ENCODE data around the gene ACVR1B. TPM values are rescaled to one million over a fixed set of nuclear protein-coding genes. Genes with fewer than 3 reads are reported as not detected.

Gene ACVR1B
- total RNA-seq, 2 donors from 2014 or later: 67.6 to 84.7 TPM

DNA sequence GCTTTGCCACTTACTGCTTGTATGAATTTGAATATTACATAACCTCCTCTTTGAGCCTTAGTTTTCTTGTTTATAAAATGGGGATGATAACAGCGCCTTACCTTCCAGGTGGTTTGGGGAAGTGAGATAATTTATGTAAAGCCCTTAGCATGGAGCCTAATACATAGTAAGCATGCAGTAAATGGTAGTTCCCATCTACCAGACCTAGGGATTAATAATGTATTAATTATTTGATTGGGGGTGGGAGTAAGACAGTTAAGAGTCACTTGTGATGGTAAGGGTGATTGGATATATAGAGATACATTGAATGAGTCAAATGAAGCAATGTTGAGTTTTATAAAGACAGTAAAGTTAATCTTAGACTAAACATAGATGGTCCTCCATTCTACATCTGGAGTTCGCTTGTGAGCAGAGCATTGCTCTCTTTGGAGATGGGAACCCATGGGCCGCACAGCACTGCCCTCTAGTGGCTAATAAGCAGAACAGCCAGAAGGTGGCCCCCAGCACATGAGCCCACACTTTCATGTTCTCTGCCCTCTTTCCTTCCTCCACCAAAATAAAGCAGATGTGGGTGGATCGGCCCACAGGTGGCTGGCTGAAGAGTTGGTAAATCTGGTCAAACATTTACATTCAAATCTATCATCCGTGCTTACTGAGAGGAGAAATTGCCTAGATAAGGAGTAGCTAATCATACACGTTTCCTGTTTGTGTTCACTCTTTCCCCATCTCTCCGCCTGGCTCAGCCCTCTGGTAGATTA lies 28.7 kb downstream of the ACVR1B start:
- ATAC-seq (peak; percentile 90), DNase-seq (peak in 1 of 2 donors; percentile 65)
- intact Hi-C loops (cut with DNase I, micrococcal nuclease): loop anchor here (5.0 to 10.0 kb wide), 2 partner anchors 55 to 88 kb away; no protein-coding TSS in a partner anchor

DNA sequence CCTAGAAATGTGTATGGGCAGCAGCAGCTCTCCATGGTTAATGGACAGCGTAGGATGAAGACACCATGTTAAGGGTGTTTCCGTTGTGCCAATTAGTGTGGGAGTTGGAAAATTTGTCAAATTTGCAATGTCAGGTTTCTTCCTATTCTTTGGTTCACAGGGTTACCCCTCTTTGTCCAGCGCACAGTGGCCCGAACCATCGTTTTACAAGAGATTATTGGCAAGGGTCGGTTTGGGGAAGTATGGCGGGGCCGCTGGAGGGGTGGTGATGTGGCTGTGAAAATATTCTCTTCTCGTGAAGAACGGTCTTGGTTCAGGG lies 29.3 kb downstream of the ACVR1B start:
- ATAC-seq (no peak), DNase-seq (no peak)
- intact Hi-C loops (cut with DNase I, micrococcal nuclease): loop anchor here (5.0 to 10.0 kb wide), 2 partner anchors 56 to 88 kb away; no protein-coding TSS in a partner anchor

DNA sequence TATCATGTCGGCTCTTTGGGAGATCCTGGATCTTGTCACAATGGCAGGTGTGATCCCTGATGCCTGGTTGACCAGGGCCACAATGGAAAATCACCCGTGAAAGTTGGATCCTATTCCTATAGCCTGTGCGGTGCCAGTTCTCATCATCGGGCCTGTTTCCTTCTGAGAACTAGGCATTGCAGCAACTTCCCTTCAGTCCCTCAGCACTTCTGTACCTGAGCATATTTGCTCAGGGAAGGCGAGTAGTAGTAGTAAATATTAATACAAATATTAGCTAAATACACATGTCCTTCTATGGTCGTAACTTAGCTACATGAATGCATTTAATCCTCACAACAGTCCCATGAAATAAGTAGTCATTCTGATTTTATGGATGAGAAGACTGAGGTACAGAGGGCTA lies 33.2 kb downstream of the ACVR1B start:
- ATAC-seq (no peak), DNase-seq (no peak)
- intact Hi-C loops (cut with DNase I, micrococcal nuclease): loop anchor here (5.0 to 10.0 kb wide), 2 partner anchors 60 to 92 kb away; no protein-coding TSS in a partner anchor

DNA sequence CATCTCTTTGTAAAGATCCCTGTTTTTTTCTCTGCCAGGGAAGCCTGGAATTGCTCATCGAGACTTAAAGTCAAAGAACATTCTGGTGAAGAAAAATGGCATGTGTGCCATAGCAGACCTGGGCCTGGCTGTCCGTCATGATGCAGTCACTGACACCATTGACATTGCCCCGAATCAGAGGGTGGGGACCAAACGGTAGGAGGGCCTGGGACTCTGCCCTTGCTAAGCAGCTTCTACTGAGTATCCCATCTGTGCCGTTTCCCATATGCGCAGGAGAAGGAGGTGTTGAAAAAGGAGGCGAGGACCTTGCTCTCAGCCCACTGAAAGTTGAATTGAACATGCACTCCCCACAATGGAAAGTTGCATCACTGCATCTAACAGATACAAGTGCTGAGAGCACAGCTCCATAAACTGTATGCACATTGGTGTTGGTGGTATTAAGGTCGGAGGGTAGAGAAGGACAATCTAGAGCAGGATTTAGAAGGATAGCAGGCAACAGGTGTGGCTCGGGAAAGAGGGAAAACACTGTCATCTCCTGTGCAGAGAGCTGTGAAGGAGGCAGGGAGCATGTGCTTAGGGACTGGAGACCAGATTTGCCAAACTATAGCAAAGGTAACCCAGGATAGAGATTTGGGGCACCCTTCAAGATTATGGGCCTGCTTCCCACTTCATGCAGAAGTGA lies 33.8 kb downstream of the ACVR1B start:
- no peak for ATAC-seq
- no peak for DNase-seq
- intact Hi-C loops (cut with DNase I, micrococcal nuclease): loop anchor here in 1 of 2 donors (10.0 kb wide), 1 partner anchor 60 kb away; no protein-coding TSS in a partner anchor

DNA sequence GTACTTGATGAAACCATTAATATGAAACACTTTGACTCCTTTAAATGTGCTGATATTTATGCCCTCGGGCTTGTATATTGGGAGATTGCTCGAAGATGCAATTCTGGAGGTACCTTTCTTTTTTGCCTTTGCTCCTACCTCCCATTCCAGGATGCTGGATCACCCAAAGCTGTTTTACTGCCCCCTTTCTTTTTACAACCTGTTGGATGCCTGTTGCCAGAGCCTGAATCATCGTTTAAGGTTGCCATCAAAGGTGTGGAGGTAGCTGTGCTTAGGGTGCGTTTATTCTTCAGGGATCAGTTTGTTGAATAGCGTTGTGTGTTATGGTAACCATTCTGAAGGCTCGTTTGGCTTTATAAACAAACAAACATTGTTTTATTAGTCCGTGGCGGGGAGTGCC lies 35.3 kb downstream of the ACVR1B start:
- intact Hi-C loops (cut with DNase I, micrococcal nuclease): loop anchor here in 1 of 2 donors (10.0 kb wide), 1 partner anchor 62 kb away; no protein-coding TSS in a partner anchor
- no peak for ATAC-seq

GRCh38 chr12:51992246-51992645 lies 40.7 kb downstream of the ACVR1B start:
- ATAC-seq (no peak), DNase-seq (no peak)
- intact Hi-C loops (cut with DNase I, micrococcal nuclease): no loop called here

More for the DNA sequence above, 35.3 kb downstream of the ACVR1B start:
- no peak for DNase-seq

DNA sequence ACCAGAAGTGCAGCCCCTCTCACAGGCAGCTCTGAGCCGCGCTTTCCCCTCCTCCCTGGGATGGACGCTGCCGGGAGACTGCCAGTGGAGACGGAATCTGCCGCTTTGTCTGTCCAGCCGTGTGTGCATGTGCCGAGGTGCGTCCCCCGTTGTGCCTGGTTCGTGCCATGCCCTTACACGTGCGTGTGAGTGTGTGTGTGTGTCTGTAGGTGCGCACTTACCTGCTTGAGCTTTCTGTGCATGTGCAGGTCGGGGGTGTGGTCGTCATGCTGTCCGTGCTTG lies 43.0 kb downstream of the ACVR1B start:
- no peak for DNase-seq
- no peak for ATAC-seq
- intact Hi-C loops (cut with DNase I, micrococcal nuclease): no loop called here

DNA sequence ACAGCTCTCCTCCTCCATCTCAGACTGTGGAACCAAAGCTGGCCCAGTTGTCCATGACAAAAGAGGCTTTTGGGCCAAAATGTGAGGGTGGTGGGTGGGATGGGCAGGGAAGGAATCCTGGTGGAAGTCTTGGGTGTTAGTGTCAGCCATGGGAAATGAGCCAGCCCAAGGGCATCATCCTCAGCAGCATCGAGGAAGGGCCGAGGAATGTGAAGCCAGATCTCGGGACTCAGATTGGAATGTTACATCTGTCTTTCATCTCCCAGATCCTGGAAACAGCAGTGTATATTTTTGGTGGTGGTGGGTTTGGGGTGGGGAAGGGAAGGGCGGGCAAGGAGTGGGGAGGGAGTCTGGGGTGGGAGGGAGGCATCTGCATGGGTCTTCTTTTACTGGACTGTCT lies 43.5 kb downstream of the ACVR1B start:
- DNase-seq (no peak), ATAC-seq (no peak)
- intact Hi-C loops (cut with DNase I, micrococcal nuclease): no loop called here

DNA sequence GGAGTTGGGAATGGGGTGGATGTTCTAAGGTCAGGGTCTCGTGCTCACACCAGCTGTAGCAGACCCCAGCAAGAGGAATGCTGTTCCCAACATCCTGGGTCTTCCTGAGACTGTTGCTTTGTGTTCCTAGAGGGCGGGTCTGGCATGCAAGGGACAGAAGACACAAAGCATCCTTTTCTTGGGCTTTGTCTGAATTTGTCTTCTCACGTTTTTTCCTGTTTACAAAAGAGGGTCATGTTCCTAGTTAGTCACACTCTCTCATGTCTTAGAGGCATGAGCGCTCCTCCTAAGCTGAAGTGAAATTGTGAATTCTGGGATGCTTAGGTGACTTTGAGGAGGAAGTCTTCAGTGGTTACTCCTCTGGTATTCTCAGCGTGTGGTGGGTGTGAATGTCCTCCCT lies 45.6 kb downstream of the ACVR1B start:
- DNase-seq (no peak), ATAC-seq (no peak)
- intact Hi-C loops (cut with DNase I, micrococcal nuclease): no loop called here

GRCh38 chr12:52003016-52003550 lies 51.6 kb downstream of the ACVR1B start:
- DNase-seq (no peak), ATAC-seq (no peak)
- intact Hi-C loops (cut with DNase I, micrococcal nuclease): no loop called here

- intact Hi-C loops (cut with DNase I, micrococcal nuclease): no loop called here
- ATAC-seq: no peak
Observed at GRCh38 chr12:52003591-52003990, 52.1 kb downstream of the ACVR1B start.

DNA sequence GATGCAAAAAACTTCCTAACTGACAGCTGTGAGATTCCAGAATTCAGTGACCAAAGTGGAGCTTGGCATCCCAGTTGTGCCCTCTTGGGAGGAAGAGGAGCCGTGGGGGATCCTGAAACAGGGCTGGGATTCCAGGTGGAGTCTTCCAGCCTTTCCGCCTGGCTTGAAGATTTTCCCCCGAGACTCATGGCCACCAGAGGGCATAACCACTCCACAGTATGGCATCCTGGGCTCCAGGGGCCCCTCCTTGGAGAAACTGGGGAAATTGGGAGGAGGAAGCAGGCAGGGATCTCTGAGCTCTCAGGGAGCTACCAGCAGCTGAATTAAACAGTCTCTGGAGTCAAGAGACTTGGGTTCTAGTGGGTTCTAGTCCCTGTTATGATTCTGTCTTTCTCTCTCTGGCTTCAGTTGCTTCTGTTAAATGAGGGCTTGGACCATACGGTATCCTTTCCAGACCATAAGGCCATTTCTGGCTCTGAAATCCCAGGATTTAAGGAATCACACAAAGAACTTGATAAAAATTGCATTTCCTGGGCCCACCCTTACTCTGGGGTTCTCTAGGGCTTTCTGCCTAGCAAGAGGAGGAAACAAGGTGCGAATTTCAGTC lies 52.6 kb downstream of the ACVR1B start:
- DNase-seq (peak in 1 of 2 donors; percentile 67), ATAC-seq (peak; percentile 59)
- intact Hi-C loops (cut with DNase I, micrococcal nuclease): no loop called here

More at GRCh38 chr12:52003591-52003990, 52.1 kb downstream of the ACVR1B start:
- no peak for DNase-seq

- ATAC-seq (no peak), DNase-seq (no peak)
- intact Hi-C loops (cut with DNase I, micrococcal nuclease): no loop called here
Observed at GRCh38 chr12:52005218-52005902, 53.9 kb downstream of the ACVR1B start.

GRCh38 chr12:52005903-52006703 lies 54.6 kb downstream of the ACVR1B start:
- ATAC-seq (peak; percentile 57), DNase-seq (peak; percentile 56 to 72)
- intact Hi-C loops (cut with DNase I, micrococcal nuclease): no loop called here

DNA sequence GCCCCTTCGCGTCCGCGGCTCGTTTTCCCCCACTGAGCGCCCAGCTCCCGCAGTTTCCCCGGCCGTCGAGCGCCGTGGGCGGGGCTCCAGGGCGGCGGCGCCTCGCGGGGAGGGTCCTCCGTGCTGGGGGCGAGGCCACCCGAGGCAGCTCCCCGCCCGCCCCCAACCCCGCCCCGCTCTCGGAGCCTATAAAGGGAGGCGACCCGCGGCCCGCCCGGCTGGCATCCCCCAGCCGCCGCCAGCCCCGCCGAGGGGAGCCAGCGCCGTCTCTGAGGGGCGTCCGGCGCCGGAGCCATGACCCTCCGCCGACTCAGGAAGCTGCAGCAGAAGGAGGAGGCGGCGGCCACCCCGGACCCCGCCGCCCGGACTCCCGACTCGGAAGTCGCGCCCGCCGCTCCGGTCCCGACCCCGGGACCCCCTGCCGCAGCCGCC lies 55.2 kb downstream of the ACVR1B start, which contains the start of gene TAMALIN:
TSS of gene TAMALIN (plus strand) at position 221 of the 432 bp plus-strand sequence. CDS start at position 295, 74 bp downstream.
- DNase-seq (peak in 1 of 2 donors; percentile 67), ATAC-seq (peak; percentile 61)
- intact Hi-C loops (cut with DNase I, micrococcal nuclease): no loop called here

GRCh38 chr12:52007158-52007921 lies 55.8 kb downstream of the ACVR1B start:
- intact Hi-C loops (cut with DNase I, micrococcal nuclease): no loop called here
- DNase-seq: peak in 1 of 2 donors; percentile 57
- ATAC-seq: no peak

GRCh38 chr12:52007982-52008510 lies 56.5 kb downstream of the ACVR1B start:
- intact Hi-C loops (cut with DNase I, micrococcal nuclease): no loop called here
- ATAC-seq (no peak), DNase-seq (no peak)

Measured in left colon (tissue), 2 donors.